Stimulated activated CD4-positive, alpha-beta T cell treated with anti-CD3 and anti-CD28 coated beads, TNF-alpha, amount 100 ng/mL, for 24 hours (primary cell): ENCODE data around the gene DCK.
"Not testable (repeated sequence)": the region's sequence is repeated elsewhere in the genome, so short reads cannot be mapped to it uniquely, and the experiment has no call there.

Source experiments
- DNase-seq, 3 experiments: peaks; one replicate each; pipeline ENCODE4 v3.0.0-alpha.2; 2020; ENCODE audit warnings: low read depth in 3 of 3

The DCK gene

GRCh38 chr4:70993181-70994068 lies at the start of gene DCK:
Gene DCK (plus strand): TSS chr4:70993649. CDS start chr4:70993836, 187 bp downstream.
- DNase-seq = peak; percentile 72 to 87 (median 75)

DNA sequence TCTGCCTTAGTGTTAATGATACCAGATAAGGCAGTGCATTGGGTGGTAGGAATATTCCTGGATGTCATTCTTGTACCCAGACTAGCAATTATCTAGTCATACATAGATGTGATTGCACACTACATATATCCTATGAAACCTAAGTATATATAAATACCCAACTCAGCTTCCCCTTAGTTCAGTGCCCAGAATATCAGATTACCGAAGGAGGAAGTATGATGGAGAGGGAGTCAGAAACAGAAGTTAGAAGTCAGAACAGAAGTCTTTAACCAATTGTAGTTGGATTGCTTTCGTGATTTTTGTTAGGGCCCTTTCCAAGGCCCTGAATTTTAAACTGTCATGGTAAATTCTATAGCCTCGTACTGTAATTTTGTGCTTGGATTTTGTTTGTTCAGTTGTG lies 48.4 kb upstream of the DCK start:
- no peak for DNase-seq

- DNase-seq = no peak
These were observed 47.9 kb upstream of the DCK start for GRCh38 chr4:70945452-70946055.

GRCh38 chr4:70946939-70947338 lies 46.5 kb upstream of the DCK start:
- DNase-seq = no peak

DNA sequence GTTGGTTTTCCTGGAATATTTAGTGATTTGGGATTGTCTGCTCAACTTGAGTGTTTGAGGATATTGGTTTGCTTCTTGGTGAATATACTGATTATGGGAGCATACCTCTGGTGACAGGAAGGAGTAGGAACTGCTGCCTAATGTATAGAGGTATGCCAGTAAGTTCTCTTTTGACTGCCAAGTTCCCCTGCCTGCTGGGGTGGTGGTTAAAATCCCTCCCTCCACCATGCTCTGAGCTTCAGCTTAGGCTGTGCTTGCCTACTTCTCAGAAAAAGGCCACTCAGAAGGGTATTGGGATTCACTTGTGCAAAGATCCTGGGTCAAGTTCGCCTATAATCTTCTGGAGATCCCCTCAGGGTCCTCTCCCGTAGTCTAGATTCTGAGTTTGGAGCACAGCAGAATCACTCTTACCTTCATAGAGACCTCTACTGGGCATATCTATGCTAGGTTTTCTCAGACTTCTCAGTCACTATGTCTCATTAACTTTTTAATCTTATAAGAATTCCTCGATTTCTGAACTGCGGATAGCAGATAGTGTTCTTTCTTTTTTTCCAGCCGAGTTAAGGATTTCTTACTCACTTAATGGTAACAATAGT lies 44.7 kb upstream of the DCK start:
- no peak for DNase-seq

DNA sequence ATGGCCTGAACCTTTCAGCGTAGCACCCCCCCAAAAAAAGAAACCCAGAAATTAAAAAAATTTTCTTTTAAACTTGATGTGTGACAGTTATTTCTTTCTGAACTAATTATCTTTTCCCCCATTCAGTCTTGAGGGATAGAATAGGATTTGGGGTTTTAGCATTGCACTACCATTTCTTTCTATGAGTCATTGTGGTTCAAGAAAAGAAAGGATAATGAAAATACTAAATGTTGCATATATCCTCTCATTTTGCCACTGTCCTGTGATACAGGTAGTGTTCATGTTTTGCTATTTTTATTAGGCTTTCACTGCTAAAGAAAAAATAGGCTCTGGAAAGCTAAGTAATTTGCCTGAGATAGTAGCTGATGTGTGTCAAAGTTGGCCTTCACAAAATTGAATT lies 39.4 kb upstream of the DCK start:
- no peak for DNase-seq

DNA sequence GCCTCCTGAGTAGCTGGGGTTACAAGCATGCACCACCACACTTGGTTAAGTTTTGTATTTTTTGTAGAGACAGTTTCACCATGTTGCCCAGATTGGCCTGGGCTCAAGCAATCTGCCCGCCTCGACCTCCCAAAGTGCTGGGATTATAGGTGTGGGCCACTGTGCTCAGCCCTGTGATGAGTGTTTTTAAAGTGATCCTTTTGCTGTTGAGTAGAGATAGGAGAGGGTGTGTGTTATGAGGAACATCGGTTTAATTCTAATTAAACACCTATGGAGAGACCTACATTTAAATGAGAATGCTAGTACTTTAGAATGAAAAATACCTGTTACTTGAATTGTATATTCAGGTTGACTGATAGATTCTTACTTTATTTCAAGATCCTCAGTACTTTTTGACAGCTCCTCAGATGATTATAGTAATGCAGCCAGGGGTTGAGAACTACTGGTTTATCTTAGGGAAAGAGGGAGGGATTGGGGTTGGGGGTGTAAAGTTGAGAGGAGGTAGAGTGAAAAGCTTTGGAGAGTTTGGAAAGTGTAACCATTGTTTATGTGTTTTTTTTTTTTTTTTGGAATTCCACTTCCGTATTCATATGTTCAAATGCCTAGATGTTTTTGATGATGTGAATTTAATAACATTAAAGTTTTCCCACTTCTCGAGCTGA lies 36.8 kb upstream of the DCK start:
- no peak for DNase-seq

DNA sequence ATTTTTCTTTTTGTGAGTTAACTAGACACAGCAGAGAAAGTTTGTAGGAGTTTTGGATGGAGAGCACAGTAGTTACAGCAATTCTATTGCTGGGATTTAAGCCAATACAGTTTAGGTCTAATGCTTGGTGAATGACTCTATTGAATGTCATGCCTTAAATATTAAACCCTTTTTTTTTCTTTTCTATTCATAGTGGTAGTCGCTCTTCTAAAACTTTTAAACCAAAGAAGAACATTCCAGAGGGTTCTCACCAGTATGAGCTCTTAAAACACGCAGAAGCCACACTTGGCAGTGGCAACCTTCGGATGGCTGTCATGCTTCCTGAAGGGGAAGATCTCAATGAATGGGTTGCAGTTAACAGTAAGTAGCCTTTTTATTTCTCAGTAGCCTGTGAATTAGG lies 34.8 kb upstream of the DCK start:
- DNase-seq = no peak

GRCh38 chr4:70969076-70969475 lies 24.4 kb upstream of the DCK start:
- no peak for DNase-seq

DNA sequence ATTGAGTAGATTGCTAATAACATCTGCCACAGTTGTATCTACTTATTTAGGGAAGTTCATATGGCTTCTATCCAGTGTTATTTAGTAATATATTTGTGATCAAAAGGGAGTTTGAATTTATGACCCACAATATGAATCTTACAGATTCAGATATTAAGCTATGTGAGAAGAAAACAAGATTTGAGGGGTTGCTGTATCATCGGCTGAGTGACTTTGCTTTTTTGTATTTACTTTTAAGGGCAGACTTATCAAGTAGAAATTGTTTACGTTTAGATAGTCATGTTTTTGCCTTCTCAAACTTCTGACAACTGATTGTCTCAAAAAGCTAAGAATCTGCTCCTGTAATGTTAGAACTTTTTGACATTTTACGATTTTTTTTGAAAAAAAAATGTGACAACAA lies 17.2 kb upstream of the DCK start:
- DNase-seq = no peak

GRCh38 chr4:70979445-70980008 lies 13.9 kb upstream of the DCK start:
- DNase-seq = no peak

DNA sequence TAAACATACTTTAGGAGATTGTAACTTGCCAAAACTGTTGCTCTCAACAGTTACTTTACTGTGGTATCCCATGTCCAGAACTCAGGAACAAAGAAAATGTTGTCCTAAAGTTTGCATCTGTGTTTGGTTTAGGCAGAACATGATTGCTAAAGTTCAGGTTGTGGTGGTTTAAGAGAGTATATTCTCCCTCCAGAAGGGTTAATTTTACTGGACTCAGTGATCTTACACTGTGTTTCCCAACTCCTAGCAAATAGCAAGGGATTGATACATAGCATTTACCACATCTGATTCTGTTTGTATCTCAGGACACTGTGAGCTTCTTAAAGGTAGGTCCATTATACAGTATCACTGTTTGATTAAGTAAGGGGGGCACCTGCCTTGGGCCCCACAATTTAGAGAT lies 13.3 kb upstream of the DCK start:
- no peak for DNase-seq

- no peak for DNase-seq
These were observed 9.3 kb upstream of the DCK start for GRCh38 chr4:70984106-70984505.

GRCh38 chr4:70984589-70984988 lies 8.9 kb upstream of the DCK start:
- no peak for DNase-seq

- no peak for DNase-seq
These were observed 1.9 kb upstream of the DCK start for GRCh38 chr4:70991596-70991995.

DNA sequence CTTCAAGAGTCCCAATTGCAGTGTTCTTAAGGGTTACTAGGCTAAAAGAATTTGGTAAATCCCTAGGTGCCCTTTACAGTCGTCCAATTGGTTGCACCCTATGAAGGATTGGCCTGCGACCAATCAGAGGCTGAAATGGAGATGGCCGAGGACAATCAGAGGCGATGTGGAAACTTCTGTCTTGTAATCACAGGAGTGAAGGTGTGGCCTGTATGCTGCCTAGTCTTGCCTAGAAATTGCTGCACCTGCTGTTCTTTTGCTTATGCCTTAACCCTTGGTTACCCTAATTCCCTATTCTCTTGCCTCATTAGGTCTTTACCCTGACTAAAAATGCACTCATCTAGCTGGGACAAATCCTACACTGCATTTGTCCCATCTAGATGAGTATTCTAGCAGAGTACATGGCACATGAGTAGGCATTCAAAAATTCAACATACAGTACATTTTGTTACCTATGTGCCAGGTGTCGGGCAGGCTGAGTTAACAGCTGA lies 1.0 kb upstream of the DCK start:
- no peak for DNase-seq

DNA sequence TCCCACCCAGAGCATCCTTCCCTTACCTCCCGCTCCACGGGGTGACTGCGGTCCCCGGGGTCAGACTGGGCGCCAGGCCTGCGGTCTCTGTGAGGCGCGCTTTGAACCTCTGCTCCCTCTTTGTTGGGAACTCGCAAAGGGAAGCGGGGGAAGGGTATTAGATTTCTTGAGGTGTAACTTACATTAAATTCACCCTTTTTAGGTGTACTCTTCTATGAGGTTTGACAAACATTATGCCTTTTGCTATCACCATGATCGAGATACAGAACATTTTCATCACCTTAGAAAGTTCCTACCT lies 569 bp downstream of the DCK start:
- DNase-seq = no peak

- DNase-seq = no peak
These were observed 1.1 kb downstream of the DCK start for GRCh38 chr4:70994387-70995099.

- no peak for DNase-seq
These were observed 2.5 kb downstream of the DCK start for GRCh38 chr4:70996018-70996360.

GRCh38 chr4:70997036-70997435 lies 3.6 kb downstream of the DCK start:
- DNase-seq = no peak

- no peak for DNase-seq
These were observed 4.1 kb downstream of the DCK start for GRCh38 chr4:70997546-70997945.

GRCh38 chr4:70999639-71000038 lies 6.2 kb downstream of the DCK start:
- DNase-seq = not testable (repeated sequence)
